Measurements from ENCODE around the gene PSME4. TPM values are rescaled to one million over a fixed set of nuclear protein-coding genes. Genes with fewer than 3 reads are reported as not detected.

The PSME4 gene
- total and polyA plus RNA-seq, 2 of the 13 experiments (the other 11 are each of a cell fraction or from before 2014, with no cell fraction given): 52.1 to 77.8 TPM

DNA sequence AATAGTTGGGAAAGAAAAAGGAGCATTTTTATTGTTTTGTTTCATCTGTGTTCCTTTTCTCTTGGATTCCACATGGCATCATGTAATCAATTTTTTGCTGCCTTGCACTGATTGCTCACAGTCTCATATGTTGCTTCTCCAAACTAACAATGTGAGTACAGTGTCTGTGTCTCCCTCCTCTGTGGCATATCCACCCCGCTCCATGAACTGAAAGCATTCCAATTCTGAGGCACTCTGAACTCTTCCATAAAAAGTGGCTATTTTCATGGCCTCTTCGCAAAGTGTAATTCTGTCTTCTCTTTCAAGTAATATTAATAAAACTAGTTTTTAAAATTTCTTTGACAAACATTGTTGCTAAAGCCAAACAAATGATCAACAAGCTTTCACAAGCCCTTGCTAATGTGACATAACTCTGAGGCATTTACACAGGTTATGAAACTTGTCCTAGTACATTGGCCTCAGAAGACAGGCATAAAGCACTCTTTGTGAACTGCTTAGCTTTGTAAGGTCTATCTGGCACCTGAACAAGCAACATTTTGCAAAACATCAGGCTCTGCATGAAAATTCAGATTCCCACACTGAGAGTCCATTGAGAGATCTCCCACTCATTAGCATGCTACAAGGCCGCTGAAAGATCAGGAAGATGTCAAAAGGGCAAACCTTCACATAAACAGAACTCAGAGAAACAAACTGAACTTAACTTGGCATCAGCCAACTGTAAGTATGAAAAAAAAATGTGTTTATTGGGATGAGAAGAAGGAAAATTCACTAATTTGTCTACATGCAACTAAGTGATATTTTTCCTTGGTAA, 144.0 kb downstream of the PSME4 start (continued):
- no peak for TF ChIP-seq CSRNP2 (CRISPR knock-in tag; conservative IDR thresholded peaks at IDR 0.05; ENCODE audit: low read depth)
- peak; percentile 72; the same call in 1 of the 2 replicates for TF ChIP-seq SP5 (CRISPR knock-in tag; IDR thresholded peaks at IDR 0.05; ENCODE audit: borderline replicate concordance, low read depth)
- no peak for TF ChIP-seq KAT2B (IDR thresholded peaks at IDR 0.05; ENCODE audit: borderline replicate concordance, low read depth, low read length)
- no peak for TF ChIP-seq ZNF235 (CRISPR knock-in tag; IDR thresholded peaks at IDR 0.05; ENCODE audit: borderline replicate concordance)
- TF ChIP-seq ZFX (CRISPR knock-in tag; IDR thresholded peaks at IDR 0.05; ENCODE audit: low read depth): peak; percentile 59; the same call in 1 of the 2 replicates
- no peak for TF ChIP-seq MAFG (CRISPR knock-in tag; IDR thresholded peaks at IDR 0.05)
- TF ChIP-seq RAD51 (IDR thresholded peaks at IDR 0.05; ENCODE audit: borderline replicate concordance): no peak
- TF ChIP-seq, protein P1, sequence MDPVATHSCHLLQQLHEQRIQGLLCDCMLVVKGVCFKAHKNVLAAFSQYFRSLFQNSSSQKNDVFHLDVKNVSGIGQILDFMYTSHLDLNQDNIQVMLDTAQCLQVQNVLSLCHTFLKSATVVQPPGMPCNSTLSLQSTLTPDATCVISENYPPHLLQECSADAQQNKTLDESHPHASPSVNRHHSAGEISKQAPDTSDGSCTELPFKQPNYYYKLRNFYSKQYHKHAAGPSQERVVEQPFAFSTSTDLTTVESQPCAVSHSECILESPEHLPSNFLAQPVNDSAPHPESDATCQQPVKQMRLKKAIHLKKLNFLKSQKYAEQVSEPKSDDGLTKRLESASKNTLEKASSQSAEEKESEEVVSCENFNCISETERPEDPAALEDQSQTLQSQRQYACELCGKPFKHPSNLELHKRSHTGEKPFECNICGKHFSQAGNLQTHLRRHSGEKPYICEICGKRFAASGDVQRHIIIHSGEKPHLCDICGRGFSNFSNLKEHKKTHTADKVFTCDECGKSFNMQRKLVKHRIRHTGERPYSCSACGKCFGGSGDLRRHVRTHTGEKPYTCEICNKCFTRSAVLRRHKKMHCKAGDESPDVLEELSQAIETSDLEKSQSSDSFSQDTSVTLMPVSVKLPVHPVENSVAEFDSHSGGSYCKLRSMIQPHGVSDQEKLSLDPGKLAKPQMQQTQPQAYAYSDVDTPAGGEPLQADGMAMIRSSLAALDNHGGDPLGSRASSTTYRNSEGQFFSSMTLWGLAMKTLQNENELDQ (CRISPR knock-in tag; IDR thresholded peaks at IDR 0.05; ENCODE audit: borderline replicate concordance): peak; percentile 91
- no peak for TF ChIP-seq HNRNPLL (IDR thresholded peaks at IDR 0.05; ENCODE audit: low read depth, low read length, poor library complexity, severe bottlenecking)
- TF ChIP-seq KLF13 (CRISPR knock-in tag; IDR thresholded peaks at IDR 0.05): no peak
- peak in 1 of 2 experiments; percentile 99; a peak in 2 of 4 replicates for TF ChIP-seq KLF16 (CRISPR knock-in tag; IDR thresholded peaks at IDR 0.05)
- TF ChIP-seq ZNF496 (CRISPR knock-in tag; IDR thresholded peaks at IDR 0.05; ENCODE audit: insufficient replicate concordance): no peak
- TF ChIP-seq ZNF143 (CRISPR knock-in tag; IDR thresholded peaks at IDR 0.05): no peak
- TF ChIP-seq, protein P2, sequence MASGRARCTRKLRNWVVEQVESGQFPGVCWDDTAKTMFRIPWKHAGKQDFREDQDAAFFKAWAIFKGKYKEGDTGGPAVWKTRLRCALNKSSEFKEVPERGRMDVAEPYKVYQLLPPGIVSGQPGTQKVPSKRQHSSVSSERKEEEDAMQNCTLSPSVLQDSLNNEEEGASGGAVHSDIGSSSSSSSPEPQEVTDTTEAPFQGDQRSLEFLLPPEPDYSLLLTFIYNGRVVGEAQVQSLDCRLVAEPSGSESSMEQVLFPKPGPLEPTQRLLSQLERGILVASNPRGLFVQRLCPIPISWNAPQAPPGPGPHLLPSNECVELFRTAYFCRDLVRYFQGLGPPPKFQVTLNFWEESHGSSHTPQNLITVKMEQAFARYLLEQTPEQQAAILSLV (CRISPR knock-in tag; IDR thresholded peaks at IDR 0.05; ENCODE audit: borderline replicate concordance): peak; percentile 43; the same call in 1 of the 2 replicates
- no peak for TF ChIP-seq ZNF619 (CRISPR knock-in tag; IDR thresholded peaks at IDR 0.05)
- TF ChIP-seq E2F2 (CRISPR knock-in tag; IDR thresholded peaks at IDR 0.05; ENCODE audit: borderline replicate concordance): no peak
- peak; percentile 99 for TF ChIP-seq CEBPG (CRISPR knock-in tag; IDR thresholded peaks at IDR 0.05)
- no peak for TF ChIP-seq ZNF329 (CRISPR knock-in tag; IDR thresholded peaks at IDR 0.05; ENCODE audit: low read depth)
- TF ChIP-seq, protein P3, sequence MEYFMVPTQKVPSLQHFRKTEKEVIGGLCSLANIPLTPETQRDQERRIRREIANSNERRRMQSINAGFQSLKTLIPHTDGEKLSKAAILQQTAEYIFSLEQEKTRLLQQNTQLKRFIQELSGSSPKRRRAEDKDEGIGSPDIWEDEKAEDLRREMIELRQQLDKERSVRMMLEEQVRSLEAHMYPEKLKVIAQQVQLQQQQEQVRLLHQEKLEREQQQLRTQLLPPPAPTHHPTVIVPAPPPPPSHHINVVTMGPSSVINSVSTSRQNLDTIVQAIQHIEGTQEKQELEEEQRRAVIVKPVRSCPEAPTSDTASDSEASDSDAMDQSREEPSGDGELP (IDR thresholded peaks at IDR 0.05; ENCODE audit: borderline replicate concordance, low read depth): peak; percentile 86
- peak; percentile 53; the same call in 1 of the 2 replicates for TF ChIP-seq RFXANK (CRISPR knock-in tag; IDR thresholded peaks at IDR 0.05)
- TF ChIP-seq THAP8 (CRISPR knock-in tag; IDR thresholded peaks at IDR 0.05; ENCODE audit: borderline replicate concordance): no peak

All from HepG2 (cell line).